ENCODE results near the gene TSPOAP1.

The TSPOAP1 gene

DNA sequence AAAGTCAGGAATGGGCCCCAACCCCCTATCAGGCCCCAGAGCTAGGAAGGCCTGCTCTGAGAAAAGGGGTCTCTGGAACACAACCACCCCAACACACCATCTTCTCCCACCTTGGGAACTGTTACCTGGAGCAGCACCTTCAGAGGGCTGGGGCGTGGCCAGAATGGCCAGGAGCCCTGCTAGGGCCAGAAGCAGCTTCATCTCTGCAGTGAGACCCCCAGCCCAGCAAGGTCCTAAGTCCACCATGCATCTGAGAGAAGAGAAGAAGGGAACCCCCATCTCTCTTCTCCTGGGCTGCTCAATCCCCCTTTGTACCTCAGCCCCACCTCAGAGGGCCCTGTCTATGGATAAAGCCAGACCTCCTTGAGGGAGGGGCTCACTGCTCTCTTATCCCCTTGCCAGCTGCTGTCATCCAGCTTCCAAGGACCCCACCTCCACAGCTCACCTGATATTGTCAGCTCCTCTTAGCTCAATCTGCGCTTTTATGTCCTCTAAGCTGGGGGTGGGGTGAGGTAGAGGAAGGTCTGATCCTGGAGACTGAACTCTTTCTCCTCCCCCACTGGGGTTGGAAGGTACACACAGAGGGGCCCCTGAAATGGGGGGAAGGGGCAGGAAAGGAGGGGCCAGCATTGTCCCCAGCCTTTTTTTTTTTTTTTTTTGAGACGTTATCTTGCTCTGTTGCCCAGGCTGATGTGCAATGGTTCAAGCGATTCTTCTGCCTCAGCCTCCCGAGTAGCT is 47.9 kb downstream of the TSPOAP1 start, which contains the start of gene MPO:
Gene MPO, minus strand, starts transcription at position 456 of the 738 bp plus-strand sequence. Its CDS starts 177 bp downstream, at position 279.
- H3K4me3 ChIP-seq (ENCODE audit: low read length): no peak within 1 kb of the TSS
- TF ChIP-seq, protein P1, sequence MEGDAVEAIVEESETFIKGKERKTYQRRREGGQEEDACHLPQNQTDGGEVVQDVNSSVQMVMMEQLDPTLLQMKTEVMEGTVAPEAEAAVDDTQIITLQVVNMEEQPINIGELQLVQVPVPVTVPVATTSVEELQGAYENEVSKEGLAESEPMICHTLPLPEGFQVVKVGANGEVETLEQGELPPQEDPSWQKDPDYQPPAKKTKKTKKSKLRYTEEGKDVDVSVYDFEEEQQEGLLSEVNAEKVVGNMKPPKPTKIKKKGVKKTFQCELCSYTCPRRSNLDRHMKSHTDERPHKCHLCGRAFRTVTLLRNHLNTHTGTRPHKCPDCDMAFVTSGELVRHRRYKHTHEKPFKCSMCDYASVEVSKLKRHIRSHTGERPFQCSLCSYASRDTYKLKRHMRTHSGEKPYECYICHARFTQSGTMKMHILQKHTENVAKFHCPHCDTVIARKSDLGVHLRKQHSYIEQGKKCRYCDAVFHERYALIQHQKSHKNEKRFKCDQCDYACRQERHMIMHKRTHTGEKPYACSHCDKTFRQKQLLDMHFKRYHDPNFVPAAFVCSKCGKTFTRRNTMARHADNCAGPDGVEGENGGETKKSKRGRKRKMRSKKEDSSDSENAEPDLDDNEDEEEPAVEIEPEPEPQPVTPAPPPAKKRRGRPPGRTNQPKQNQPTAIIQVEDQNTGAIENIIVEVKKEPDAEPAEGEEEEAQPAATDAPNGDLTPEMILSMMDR (conservative IDR thresholded peaks at IDR 0.05; ENCODE audit: low read length): no peak
- no peak for DNase-seq (ENCODE audit: low read depth)

DNA sequence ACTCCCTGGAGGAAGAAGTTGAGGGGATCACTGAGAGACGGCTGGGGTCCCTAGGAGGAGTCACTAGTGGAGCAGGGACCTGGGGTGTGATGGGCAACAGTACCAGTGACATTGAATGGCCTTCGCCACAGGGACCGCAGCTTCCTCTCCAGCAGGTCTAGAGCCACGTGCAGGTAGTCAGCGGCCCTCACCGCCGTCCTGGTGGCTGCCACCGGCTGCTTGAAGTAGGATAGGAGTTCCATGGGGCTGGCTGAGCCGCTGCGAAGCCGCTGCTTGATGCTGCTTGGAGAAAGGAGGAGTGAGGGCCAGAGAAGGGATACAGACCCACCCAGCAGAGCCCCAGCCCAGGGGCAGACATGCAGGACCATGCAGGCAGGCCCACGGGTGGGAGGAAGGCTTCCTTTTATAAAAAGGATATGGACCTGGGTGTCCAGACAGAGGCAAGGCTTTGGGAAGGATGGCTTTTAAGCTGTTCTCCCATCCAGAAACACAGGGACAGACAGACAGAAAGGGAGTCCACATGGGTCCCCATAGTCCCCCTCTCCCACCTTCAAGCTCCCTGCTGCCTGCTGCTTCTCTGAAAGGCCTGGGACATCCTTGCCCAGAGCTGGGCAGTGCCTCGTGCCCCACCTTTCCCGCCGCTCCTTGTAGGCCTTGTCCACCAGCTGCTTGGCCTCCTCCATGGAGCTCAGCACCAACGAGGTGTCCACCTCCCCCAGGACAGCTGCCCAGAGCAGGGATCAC is 48.7 kb downstream of the TSPOAP1 start:
- TF ChIP-seq, protein P1 (conservative IDR thresholded peaks at IDR 0.05; ENCODE audit: low read length): no peak
- no peak for DNase-seq (ENCODE audit: low read depth)
- no peak overlapping the region for H3K4me3 ChIP-seq (ENCODE audit: low read length)

DNA sequence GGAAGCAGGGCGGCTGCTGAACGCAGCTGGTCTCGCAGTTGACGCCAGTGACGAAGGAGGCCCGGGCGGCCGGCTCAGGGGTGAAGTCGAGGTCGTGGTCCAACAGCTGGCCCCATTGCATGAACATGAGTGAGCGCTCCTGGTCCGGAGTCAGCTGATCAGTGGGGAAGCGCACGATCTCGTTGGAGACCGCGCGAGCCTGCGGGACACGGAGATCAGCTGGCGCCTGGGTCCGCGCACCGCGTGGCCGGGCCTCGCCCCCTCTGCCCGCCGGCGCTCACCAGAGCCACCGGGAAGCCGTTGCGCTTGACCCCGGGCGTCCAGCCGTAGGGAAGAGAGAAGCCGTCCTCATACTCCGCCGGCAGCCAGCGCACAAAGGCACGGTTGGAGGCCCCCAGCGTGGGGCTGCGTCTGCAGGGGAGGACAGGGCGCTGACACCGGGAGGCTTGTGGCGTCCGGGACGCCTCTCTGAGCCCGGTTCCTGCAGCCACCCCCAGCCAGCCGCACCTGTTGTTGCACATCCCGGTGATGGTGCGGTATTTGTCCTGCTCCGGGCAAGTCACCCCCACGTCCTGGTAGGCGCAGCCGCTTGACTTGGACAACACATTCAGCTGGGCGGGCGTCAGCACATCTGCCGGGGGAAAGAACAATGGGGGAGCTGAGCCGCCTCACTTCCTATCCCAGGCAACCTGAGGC is 49.4 kb downstream of the TSPOAP1 start:
- no peak overlapping the region for H3K4me3 ChIP-seq (ENCODE audit: low read length)
- DNase-seq (ENCODE audit: low read depth): peak; percentile 16
- TF ChIP-seq, protein P1 (conservative IDR thresholded peaks at IDR 0.05; ENCODE audit: low read length): no peak

DNA sequence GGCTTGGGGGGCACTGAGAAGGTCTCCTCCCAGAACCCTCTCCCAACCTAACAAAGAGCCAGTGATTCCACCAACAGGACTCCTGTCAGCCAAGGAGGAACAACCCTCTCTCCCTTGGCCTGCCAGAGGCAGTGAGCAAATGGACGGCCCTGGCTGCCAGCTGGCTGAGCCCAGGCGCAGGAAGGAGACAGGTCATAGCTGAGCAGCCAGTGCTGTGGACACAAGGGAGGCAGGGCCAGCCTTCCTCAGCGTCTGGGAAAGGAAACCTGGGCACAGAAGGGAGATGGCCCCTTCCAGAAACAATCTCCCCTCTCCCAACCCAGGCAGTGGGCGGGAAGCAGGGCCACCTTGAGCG is 50.0 kb downstream of the TSPOAP1 start:
- H3K4me3 ChIP-seq (ENCODE audit: low read length): no peak overlapping the region
- DNase-seq (ENCODE audit: low read depth): peak; percentile 9

DNA sequence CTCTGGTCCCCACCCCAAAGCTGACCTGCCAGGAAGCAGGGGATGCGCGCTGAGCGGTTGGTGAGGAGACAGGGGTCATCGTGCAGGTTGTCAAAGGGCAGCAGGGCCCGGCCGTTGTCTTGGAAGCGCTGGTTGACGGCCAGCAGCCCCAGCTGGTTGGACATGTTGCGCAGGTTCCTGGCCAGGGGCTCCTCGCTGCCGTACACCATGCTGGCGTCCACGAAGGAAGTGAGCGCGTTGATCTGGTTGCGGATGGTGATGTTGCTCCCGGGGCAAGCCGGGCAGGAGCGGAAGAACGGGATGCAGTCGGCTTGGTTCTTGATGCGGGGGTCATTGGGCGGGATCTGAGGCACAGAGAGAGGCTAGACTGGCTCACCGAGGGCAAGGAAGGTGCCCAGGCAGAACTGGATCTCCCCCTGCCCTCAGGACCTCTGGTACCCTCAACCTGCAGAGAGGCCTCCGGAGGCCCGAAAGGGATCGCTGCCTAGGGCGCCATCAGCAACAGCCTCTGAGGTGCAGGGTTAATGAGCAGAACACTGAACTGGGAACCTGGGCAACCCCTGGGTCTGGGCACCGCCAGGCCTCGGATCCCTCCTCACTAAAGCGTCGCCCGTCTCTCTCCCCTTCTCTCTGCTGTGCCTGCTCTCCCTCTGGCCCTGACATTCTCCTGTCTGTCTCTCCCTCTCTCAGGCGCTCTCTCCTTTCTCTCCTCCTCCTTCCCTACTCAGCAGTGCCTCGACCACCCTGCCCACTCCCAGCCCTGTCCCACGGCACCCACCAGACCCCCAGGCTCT is 50.6 kb downstream of the TSPOAP1 start:
- TF ChIP-seq, protein P1 (conservative IDR thresholded peaks at IDR 0.05; ENCODE audit: low read length): no peak
- H3K4me3 ChIP-seq (ENCODE audit: low read length): no peak overlapping the region
- no peak for DNase-seq (ENCODE audit: low read depth)

More for the DNA sequence above, 50.0 kb downstream of the TSPOAP1 start:
- TF ChIP-seq, protein P1 (conservative IDR thresholded peaks at IDR 0.05; ENCODE audit: low read length): no peak

DNA sequence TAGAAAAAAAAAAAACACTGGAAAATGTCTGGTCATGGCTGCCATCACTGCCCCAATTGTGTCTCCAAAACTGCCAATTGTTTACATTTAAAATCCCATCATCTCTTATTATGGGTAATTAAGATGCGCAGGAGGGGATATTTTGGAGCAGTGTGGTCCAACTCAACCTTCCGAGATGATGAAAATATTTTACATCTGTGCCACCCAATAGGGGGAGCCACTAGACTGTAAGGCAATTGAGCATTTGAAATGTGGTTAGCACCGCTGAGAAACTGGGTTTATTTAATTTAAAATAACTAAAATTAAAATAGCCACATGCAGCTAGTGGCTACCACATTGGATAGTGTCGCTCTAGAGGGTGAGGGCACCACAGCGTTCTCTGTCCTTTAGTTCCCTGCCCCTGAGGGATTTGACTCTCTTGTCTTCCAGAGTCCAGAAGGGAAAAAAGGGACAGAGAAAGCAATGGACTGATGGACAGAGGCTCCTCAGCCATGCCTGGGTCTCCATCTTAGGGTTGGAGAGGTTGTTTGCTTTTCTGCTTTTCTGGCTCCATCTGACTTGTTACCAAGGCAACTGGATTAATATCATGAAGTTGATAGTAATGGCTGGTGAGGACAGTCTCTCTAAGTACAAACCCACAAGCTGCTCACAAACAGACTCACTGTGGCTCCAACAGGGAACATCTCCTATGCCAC is 51.3 kb downstream of the TSPOAP1 start:
- TF ChIP-seq, protein P1 (conservative IDR thresholded peaks at IDR 0.05; ENCODE audit: low read length): peak; percentile 50
- DNase-seq (ENCODE audit: low read depth): peak; percentile 12
- H3K4me3 ChIP-seq (ENCODE audit: low read length): no peak overlapping the region

All from AG10803 (cell line).